DOHH2 (cell line): ENCODE data around the gene ATP11A.

Experiments used
- H3F3A ChIP-seq: fragments of 200-600 bp; sonication (generic), shearing (Covaris generic); 2 replicates; pipeline ENCODE4 v1.6.0; 2016; ENCODE audit warnings: antibody characterized with exemption, mild to moderate bottlenecking; ENCODE audit not compliant: control insufficient read depth, insufficient read depth
- H3K27ac ChIP-seq: fragments of 200-600 bp; sonication (generic); 2 replicates; pipeline ENCODE4 v1.5.1; 2014; ENCODE audit warnings: low read depth, mild to moderate bottlenecking, low read length, moderate library complexity
- H3K27me3 ChIP-seq: fragments of 200-600 bp; sonication (generic); 2 replicates; pipeline ENCODE4 v1.6.1; 2014; ENCODE audit warnings: mild to moderate bottlenecking, low read length, mixed read lengths; ENCODE audit not compliant: control insufficient read depth
- H3K36me3 ChIP-seq: fragments of 200-600 bp; sonication (generic); 2 replicates; pipeline ENCODE4 v1.6.1; 2014; ENCODE audit warnings: mild to moderate bottlenecking, low read length, moderate library complexity, mixed read lengths; ENCODE audit not compliant: control insufficient read depth
- H3K4me1 ChIP-seq: fragments of 200-600 bp; sonication (generic); 2 replicates; pipeline ENCODE4 v1.6.1; 2014; ENCODE audit warnings: mild to moderate bottlenecking, low read length, mixed read lengths; ENCODE audit not compliant: control insufficient read depth
- H3K4me2 ChIP-seq: fragments of 200-600 bp; sonication (generic); 2 replicates; pipeline ENCODE4 v1.6.0; 2014; ENCODE audit warnings: mild to moderate bottlenecking, low read length, moderate library complexity
- H3K4me3 ChIP-seq: fragments of 200-600 bp; sonication (generic); 2 replicates; pipeline ENCODE4 v1.5.1; 2014; ENCODE audit warnings: mild to moderate bottlenecking, low read length, mixed read lengths
- H3K79me2 ChIP-seq: fragments of 200-600 bp; sonication (generic); 2 replicates; pipeline ENCODE4 v1.6.1; 2014; ENCODE audit warnings: mild to moderate bottlenecking, low read length, mixed read lengths; ENCODE audit not compliant: control insufficient read depth
- H3K9me2 ChIP-seq: fragments of 200-600 bp; sonication (generic); replicated peaks from 2 replicates; pipeline ENCODE4 v1.6.1; 2014; ENCODE audit warnings: mild to moderate bottlenecking, low read length, mixed read lengths; ENCODE audit not compliant: control insufficient read depth
- H3K9me3 ChIP-seq: fragments of 200-600 bp; sonication (generic); 2 replicates; pipeline ENCODE4 v1.6.1; 2014; ENCODE audit warnings: antibody characterized with exemption, low read length, mixed read lengths; ENCODE audit not compliant: control insufficient read depth, insufficient read depth
- H4K20me1 ChIP-seq: fragments of 200-600 bp; sonication (generic); 2 replicates; pipeline ENCODE4 v1.6.0; 2014; ENCODE audit warnings: low read depth, mild to moderate bottlenecking, antibody characterized with exemption, low read length, moderate library complexity; ENCODE audit not compliant: control insufficient read depth, insufficient read depth
- CTCF ChIP-seq: fragments of 200-600 bp; sonication (generic); IDR thresholded peaks from one replicate; pipeline ENCODE4 v1.5.1; 2014; ENCODE audit warnings: antibody characterized with exemption, mild to moderate bottlenecking, low read depth, low read length; ENCODE audit not compliant: poor library complexity, severe bottlenecking
- EZH2phosphoT487 ChIP-seq: fragments of 200-600 bp; sonication (generic); IDR thresholded peaks from 2 replicates; pipeline ENCODE4 v1.6.1; 2017; ENCODE audit warnings: borderline replicate concordance, mild to moderate bottlenecking, antibody characterized with exemption, low read length, moderate library complexity, mixed read lengths

Gene ATP11A

DNA sequence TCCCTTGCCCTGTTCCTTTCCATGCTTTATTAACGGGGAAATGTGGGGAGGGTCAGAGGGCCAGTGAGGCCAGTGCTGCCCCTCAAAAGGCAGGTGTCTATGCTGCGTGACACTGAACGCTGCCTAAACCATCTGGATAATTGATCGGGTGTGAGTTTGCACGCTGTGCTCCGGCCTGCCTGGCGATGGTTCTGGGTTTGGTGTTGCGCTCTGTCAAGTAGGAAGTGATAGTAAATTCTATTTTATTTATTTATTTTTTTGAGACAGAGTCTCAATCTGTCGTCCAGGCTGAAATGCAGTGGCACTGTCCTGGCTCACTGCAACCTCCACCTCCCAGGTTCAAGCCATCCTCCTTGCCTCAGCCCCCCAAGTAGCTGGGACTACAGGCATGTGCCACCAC is 86.5 kb downstream of the ATP11A start:
- no peak overlapping the region for H3K4me2 ChIP-seq
- H3K27me3 ChIP-seq, result no peaks in the 10 kb centered on the region
- no peak for TF ChIP-seq EZH2phosphoT487
- H3K9me3 ChIP-seq, result no peaks in the 10 kb centered on the region
- H3K9me2 ChIP-seq, result no peaks in the 10 kb centered on the region
- no peak overlapping the region for H3K4me3 ChIP-seq
- H3K4me1 ChIP-seq, result no peaks in the 10 kb centered on the region
- H3K79me2 ChIP-seq, result peaks cover 5% of the 10 kb centered on the region
- no peaks in the 10 kb centered on the region for H3F3A ChIP-seq
- no peaks in the 10 kb centered on the region for H4K20me1 ChIP-seq
- H3K36me3 ChIP-seq, result no peaks in the 10 kb centered on the region
- no peak overlapping the region for H3K27ac ChIP-seq

- Histone ChIP-seq H3K9me2 (no peaks in the 10 kb centered on the region), H3K9me3 (no peaks in the 10 kb centered on the region), H3K36me3 (no peaks in the 10 kb centered on the region), H3K27me3 (no peaks in the 10 kb centered on the region), H4K20me1 (no peaks in the 10 kb centered on the region), H3K79me2 (peaks cover 5% of the 10 kb centered on the region), H3K4me3 (no peak overlapping the region), H3F3A (no peaks in the 10 kb centered on the region), H3K4me1 (no peaks in the 10 kb centered on the region), H3K4me2 (no peak overlapping the region), H3K27ac (no peak overlapping the region)
- TF ChIP-seq CTCF, result no peak
- TF ChIP-seq EZH2phosphoT487, result no peak
Observed at GRCh38 chr13:112776971-112777370, 87.1 kb downstream of the ATP11A start.

DNA sequence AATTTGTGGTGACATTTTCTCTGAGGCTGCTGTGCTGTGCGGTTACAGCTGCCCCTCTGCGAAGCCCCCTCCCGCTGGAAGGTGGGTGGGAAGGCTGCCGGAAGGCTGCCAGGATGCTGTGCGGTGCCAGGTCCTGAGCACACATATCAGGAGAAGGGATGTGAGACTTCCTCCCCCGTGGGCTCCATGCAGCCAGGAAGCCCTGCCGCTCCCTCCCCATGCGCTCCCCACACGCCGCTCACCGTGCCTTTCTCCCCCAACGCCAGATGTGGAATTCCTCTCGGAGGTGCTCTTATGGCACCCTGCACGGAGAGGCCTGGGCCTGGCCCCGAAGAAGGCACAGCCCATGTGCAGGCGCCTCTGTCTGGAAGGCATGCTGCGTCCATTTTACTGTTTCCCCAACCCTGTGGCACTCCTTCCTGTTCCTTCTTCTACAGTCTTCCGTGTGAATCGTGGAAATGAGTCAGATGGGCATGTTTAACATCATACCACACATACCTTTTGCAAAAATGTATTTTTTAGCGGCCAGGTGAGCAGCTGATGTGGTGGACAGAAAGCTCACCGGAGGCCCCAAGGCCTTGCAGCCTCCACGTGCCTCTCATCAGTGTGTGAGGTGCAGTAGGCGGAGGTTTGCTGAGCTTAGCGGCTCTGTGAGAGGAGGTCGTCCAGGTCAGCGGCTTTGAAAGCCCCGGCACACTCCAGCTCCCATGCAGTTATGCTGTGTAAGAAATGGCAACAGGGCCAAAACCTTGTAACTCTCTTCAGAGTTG is 88.0 kb downstream of the ATP11A start:
- H3K9me3 ChIP-seq, result no peaks in the 10 kb centered on the region
- no peaks in the 10 kb centered on the region for H3K27me3 ChIP-seq
- H4K20me1 ChIP-seq, result no peaks in the 10 kb centered on the region
- H3K79me2 ChIP-seq, result peaks cover 5% of the 10 kb centered on the region
- no peak overlapping the region for H3K27ac ChIP-seq
- H3F3A ChIP-seq, result no peaks in the 10 kb centered on the region
- no peak for TF ChIP-seq CTCF
- no peak for TF ChIP-seq EZH2phosphoT487
- no peak overlapping the region for H3K4me3 ChIP-seq
- no peaks in the 10 kb centered on the region for H3K4me1 ChIP-seq
- no peaks in the 10 kb centered on the region for H3K9me2 ChIP-seq
- no peaks in the 10 kb centered on the region for H3K36me3 ChIP-seq
- no peak overlapping the region for H3K4me2 ChIP-seq

- Histone ChIP-seq H3F3A (no peaks in the 10 kb centered on the region), H3K27me3 (no peaks in the 10 kb centered on the region), H3K27ac (no peak overlapping the region), H3K4me1 (no peaks in the 10 kb centered on the region), H3K36me3 (no peaks in the 10 kb centered on the region), H4K20me1 (no peaks in the 10 kb centered on the region), H3K4me3 (no peak overlapping the region), H3K9me3 (no peaks in the 10 kb centered on the region), H3K79me2 (peaks cover 5% of the 10 kb centered on the region), H3K9me2 (no peaks in the 10 kb centered on the region), H3K4me2 (no peak overlapping the region)
- TF ChIP-seq EZH2phosphoT487 (no peak), CTCF (no peak)
Observed at GRCh38 chr13:112779856-112780604, 90.2 kb downstream of the ATP11A start.
